SKM-1 (cell line): ENCODE measurements around the gene POLR1D.

Experiments used
- DNase-seq: peaks from one replicate; lab custom pipeline; 2025; ENCODE audit not compliant: unreplicated experiment; lab: John Stamatoyannopoulos, UW

POLR1D gene, protein sequence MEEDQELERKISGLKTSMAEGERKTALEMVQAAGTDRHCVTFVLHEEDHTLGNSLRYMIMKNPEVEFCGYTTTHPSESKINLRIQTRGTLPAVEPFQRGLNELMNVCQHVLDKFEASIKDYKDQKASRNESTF

GRCh38 chr13:27621366-27622101, at the start of gene POLR1D:
TSS of gene POLR1D (plus strand) at chr13:27621892. CDS start at chr13:27621984, 92 bp downstream.
- peak; percentile 51 for DNase-seq

DNA sequence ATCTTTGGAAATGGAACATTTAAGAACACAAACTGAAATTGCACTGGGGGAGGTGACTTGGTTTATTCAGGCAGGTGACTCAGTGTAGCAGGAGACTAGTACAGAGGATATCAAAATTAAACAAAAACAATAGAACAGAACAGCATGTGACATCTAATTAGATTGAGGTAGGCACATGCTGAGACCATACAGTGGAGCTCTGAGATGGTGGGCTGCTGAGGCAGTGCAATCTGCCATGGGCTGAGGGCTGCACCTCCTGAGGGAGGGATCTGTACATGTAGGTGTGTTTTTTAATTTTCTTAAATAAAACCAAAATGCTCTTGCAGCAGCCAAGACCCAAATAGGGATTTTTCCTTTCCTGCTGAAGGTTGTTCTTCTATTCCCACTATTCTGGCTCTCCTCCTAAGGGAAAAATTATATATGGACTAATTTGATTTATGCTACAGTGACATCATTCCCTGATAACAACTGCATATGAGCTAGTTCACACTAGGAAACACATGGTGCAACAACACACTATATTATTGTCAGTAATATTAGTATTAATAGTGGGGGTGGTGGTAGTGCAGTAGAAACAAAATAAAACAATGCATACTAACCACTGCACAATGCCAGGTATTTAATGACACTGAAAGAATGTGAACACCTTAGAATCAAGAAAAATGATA, 49.3 kb upstream of the POLR1D start:
- no peak for DNase-seq

- DNase-seq: no peak
Measured at GRCh38 chr13:27573265-27573664, 48.4 kb upstream of the POLR1D start.

- DNase-seq: no peak
Measured at GRCh38 chr13:27574661-27575060, 47.0 kb upstream of the POLR1D start.

GRCh38 chr13:27578121-27579030, 43.3 kb upstream of the POLR1D start:
- no peak for DNase-seq

GRCh38 chr13:27583645-27584044, 38.0 kb upstream of the POLR1D start:
- DNase-seq: no peak

GRCh38 chr13:27587095-27587746, 34.5 kb upstream of the POLR1D start:
- DNase-seq: no peak

GRCh38 chr13:27588405-27588804, 33.3 kb upstream of the POLR1D start:
- DNase-seq: no peak

DNA sequence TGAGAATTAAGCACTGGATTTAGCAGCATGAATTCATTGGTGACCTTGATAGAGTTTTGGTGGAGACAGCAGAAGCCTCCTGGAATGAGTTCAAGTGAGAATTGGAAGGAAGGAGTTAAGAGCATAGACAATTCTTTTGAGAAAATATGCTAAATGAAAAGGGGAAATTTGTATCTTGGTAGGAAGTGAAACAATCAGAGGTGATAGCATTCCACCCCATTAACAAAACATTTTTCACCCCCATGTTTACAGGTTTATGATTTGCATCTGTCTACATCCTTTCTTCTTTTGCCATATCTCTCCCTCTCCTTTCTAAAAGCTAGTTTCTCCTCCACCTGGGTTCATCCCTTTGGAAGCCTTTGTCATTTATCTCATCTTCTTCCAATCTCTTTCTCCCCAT, 28.8 kb upstream of the POLR1D start:
- DNase-seq: no peak

- DNase-seq: no peak
Measured at GRCh38 chr13:27593267-27593666, 28.4 kb upstream of the POLR1D start.

DNA sequence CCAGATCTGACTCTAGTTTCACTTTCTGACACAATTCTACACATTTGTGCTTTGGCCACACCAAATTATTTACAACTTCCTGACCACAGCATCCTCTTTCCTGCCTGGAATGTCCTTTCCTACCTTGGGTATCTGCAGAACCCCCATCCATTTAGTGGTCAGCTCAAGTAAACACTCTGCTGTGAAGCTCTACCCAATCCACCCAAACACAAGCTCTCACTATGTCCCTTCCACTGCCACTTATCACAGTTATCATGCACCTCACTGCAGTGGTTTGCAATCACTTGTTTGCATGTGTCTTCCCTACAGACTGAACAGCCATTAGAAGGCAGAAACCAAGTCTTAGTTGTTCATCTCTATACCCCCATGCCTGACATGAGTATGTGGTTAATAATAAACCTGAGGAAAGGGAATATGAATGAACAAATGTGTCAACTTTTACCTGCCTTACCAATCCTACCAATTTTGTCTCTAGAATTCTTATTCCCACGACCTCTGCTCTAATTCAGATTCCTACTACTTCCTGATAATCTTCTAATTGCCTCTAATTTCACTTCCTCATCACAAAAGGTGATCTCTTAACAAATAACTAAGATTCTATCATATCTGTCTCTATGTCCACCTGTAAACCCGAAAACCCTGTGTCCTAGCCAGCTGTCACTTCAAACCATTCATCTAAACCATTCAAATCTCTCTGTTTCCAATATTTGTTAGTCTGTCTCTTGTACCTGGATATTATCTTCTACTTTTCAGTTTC, 26.5 kb upstream of the POLR1D start:
- DNase-seq: no peak

DNA sequence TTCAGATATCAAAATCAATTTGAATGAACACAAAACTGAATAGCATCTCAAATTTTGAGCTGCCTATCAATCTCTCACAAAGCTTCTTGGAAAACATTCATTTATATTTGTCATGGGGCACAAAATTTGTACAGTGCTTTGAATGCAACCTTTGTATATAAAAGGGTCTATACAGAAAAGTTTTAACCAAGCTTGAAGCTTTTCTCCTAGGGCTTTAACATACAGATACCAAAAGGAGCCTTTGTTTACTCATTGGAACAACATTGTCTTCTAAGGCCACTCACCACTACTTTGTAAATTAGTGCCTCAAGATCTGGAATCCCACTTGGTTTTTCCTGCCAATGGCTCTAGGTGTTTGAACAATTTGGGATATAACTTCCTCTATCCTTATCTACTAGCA, 22.6 kb upstream of the POLR1D start:
- DNase-seq: no peak

- no peak for DNase-seq
Measured at GRCh38 chr13:27599845-27600553, 21.7 kb upstream of the POLR1D start.

- no peak for DNase-seq
Measured at GRCh38 chr13:27600711-27601110, 21.0 kb upstream of the POLR1D start.

- no peak for DNase-seq
Measured at GRCh38 chr13:27601208-27601607, 20.5 kb upstream of the POLR1D start.

GRCh38 chr13:27601803-27602202, 19.9 kb upstream of the POLR1D start:
- no peak for DNase-seq

DNA sequence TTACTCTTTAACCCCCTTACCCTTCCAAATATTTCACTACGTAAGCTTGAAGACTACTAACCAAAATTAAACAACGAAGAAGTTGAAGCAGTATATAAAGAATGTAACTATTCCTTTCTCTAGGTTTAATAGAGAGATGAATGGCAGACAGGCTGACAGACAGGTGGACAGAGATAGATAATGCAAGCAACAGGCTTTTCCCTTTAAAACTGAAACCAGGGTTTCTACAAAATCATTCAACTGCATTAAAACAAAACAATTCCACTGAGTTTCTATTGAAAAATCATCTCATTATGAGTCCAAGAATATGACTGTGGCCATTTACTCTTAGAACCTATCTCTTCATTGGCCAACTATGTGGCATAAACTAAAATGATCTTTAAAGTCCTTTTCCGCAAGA, 16.6 kb upstream of the POLR1D start:
- no peak for DNase-seq

GRCh38 chr13:27605610-27606200, 16.0 kb upstream of the POLR1D start:
- no peak for DNase-seq

- no peak for DNase-seq
Measured at GRCh38 chr13:27607125-27607524, 14.6 kb upstream of the POLR1D start.
